GM19025 (cell line): Measurements from ENCODE around the gene ST3GAL2.
"Not testable (repeated sequence)": the region's sequence is repeated elsewhere in the genome, so short reads cannot be mapped to it uniquely, and the experiment has no call there.

Source experiments
- ATAC-seq: cut with Tn5 transposase; IDR thresholded peaks from one replicate; pipeline ENCODE4 v1.9.1; 2021; ENCODE audit warnings: mild to moderate bottlenecking, low read depth, moderate library complexity; ENCODE audit not compliant: unreplicated experiment

ST3GAL2 gene

GRCh38 chr16:70419384-70420327, 19.2 kb downstream of the ST3GAL2 start:
- ATAC-seq = no peak

- ATAC-seq = no peak
These were observed 19.9 kb downstream of the ST3GAL2 start for GRCh38 chr16:70418993-70419318.

- ATAC-seq = no peak
These were observed 20.5 kb downstream of the ST3GAL2 start for GRCh38 chr16:70418274-70418992.

- no peak for ATAC-seq
These were observed 21.2 kb downstream of the ST3GAL2 start for GRCh38 chr16:70417661-70418060.

GRCh38 chr16:70416748-70417616, 21.9 kb downstream of the ST3GAL2 start:
- ATAC-seq = peak; percentile 82

GRCh38 chr16:70413572-70413971, 25.3 kb downstream of the ST3GAL2 start:
- not testable (repeated sequence) for ATAC-seq

- ATAC-seq = no peak
These were observed 26.5 kb downstream of the ST3GAL2 start for GRCh38 chr16:70412385-70412784.

- no peak for ATAC-seq
These were observed 28.2 kb downstream of the ST3GAL2 start for GRCh38 chr16:70410734-70411133.

GRCh38 chr16:70407811-70408274, 31.1 kb downstream of the ST3GAL2 start:
- ATAC-seq = no peak

- not testable (repeated sequence) for ATAC-seq
These were observed 32.8 kb downstream of the ST3GAL2 start for GRCh38 chr16:70406104-70406503.

GRCh38 chr16:70402916-70403659, 35.8 kb downstream of the ST3GAL2 start:
- no peak for ATAC-seq

- ATAC-seq = no peak
These were observed 38.9 kb downstream of the ST3GAL2 start for GRCh38 chr16:70399951-70400350.

GRCh38 chr16:70399381-70399780, 39.5 kb downstream of the ST3GAL2 start:
- no peak for ATAC-seq

- no peak for ATAC-seq
These were observed 40.6 kb downstream of the ST3GAL2 start for GRCh38 chr16:70398177-70398743.

GRCh38 chr16:70396246-70396904, 42.5 kb downstream of the ST3GAL2 start:
- no peak for ATAC-seq

- no peak for ATAC-seq
These were observed 43.5 kb downstream of the ST3GAL2 start for GRCh38 chr16:70395345-70395901.

- ATAC-seq = no peak
These were observed 44.0 kb downstream of the ST3GAL2 start for GRCh38 chr16:70394853-70395252.

GRCh38 chr16:70393662-70394061, 45.2 kb downstream of the ST3GAL2 start:
- no peak for ATAC-seq

- no peak for ATAC-seq
These were observed 46.3 kb downstream of the ST3GAL2 start for GRCh38 chr16:70392606-70393005.
